Metanephros (tissue), 2 donors: ENCODE data around the gene IGDCC3. TPM values are rescaled to one million over a fixed set of nuclear protein-coding genes. Genes with fewer than 3 reads are reported as not detected.

Experiments
- small RNA-seq: library from RNA; depleted of rRNA; stranded (forward); fragments of <200 nt; gene quantifications from one replicate; pipeline ENCODE3, GENCODE V24; 2014; ENCODE audit warnings: low replicate concordance
- total RNA-seq: library from RNA; depleted of rRNA; stranded (reverse); fragments of >200 nt; gene quantifications from one replicate; pipeline ENCODE4 v1.2.3, GENCODE V29; 2014

IGDCC3 gene
- total RNA-seq = 4.1 TPM

GRCh38 chr15:65377976-65378366 lies at the start of gene IGDCC3:
Gene IGDCC3 (minus strand): TSS chr15:65378002. CDS start chr15:65377788, 214 bp downstream.

GRCh38 chr15:65304381-65305149 lies 73.2 kb downstream of the IGDCC3 start, which contains the start of gene RNU5B-1:
Gene RNU5B-1 (plus strand): TSS chr15:65304677.

GRCh38 chr15:65286704-65287519 lies 90.9 kb downstream of the IGDCC3 start, which contains the start of gene PARP16:
Gene PARP16 (minus strand): TSS chr15:65286883. CDS start chr15:65286426, 457 bp downstream.

Small RNAs within 50 kb of the gene (small RNA-seq; reads per million reads assigned to genes)
- gene RNU5A-1 (395,319 reads per million, percentile 100 among the genes with 10 or more reads in this experiment), gene RNU5B-1 (78,918 reads per million, percentile 100 among the genes with 10 or more reads in this experiment), gene SNORA24B (0.19 reads per million)

Other genes with a start within 250 kb of the IGDCC3 start
- 19.2 TPM for gene PDCD7, start 244.2 kb downstream of the IGDCC3 start, total RNA-seq
- gene CLPX, start 192.7 kb downstream of the IGDCC3 start, total RNA-seq = 48.5 TPM
- 9.8 TPM for gene CILP, start 166.5 kb downstream of the IGDCC3 start, total RNA-seq
- gene PARP16, start 91.1 kb downstream of the IGDCC3 start, total RNA-seq = 8.8 TPM
- not detected for gene RNU5A-1, start 82.0 kb downstream of the IGDCC3 start, total RNA-seq
- gene RNU5B-1, start 73.3 kb downstream of the IGDCC3 start, total RNA-seq = not detected
- gene IGDCC4, start 44.9 kb upstream of the IGDCC3 start, total RNA-seq = 20.4 TPM
- gene DPP8, start 139.7 kb upstream of the IGDCC3 start, total RNA-seq = 58.0 TPM
- 108 TPM for gene HACD3, start 152.5 kb upstream of the IGDCC3 start, total RNA-seq
- gene INTS14, start 233.1 kb upstream of the IGDCC3 start, total RNA-seq = 40.5 TPM
- 10.2 TPM for gene SLC24A1, start 243.9 kb upstream of the IGDCC3 start, total RNA-seq